HG03196 (cell line): ENCODE results near the gene REPIN1.
A peak's percentile ranks its signal among the peaks of the same experiment; 100 is the strongest.

Source experiments
- ATAC-seq: cut with Tn5 transposase; IDR thresholded peaks from one replicate; pipeline ENCODE4 v1.9.1; 2021; ENCODE audit not compliant: unreplicated experiment

Gene REPIN1

DNA sequence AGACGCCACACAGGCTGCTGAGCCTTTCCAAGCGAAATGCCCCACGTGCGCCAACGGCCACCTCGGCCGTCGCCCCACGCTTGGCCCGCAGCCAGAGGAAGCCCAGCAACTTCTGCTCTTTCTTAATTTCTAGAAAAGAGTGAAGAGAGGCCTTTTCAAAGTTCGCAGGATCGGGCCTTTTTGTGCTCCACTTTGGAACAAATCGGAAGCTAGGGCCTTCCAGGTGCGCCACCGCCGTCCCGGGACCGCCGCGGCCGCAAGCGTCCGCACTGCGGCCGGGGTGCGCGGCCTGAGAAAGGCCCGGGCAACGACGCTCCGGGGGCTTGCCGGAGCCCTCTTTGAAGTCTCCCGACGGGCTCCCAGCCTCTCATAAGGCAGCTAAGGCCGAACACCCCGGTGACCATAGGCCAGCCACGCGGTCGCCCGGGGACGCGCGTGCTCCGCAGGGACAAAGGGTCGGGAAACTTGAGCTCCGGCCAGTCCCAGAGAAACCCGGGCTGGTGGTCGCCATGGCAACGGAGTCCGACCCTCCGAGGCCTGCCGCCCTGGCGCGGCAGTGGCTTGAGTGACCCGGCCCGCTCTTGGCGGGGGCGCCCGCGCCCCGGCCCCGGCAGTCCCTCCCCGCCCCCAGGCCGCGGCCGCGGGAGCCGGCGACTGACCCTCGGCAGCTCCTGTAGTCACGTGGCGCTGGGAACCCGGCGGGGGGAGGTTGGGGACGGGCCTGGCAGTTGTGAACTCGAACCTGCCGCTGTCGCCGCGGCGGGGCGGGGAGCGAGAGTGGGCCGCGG lies at the start of gene REPIN1:
Gene REPIN1, plus strand, starts transcription at position 727 of the 788 bp plus-strand sequence. CDS start 890 bp downstream, outside the sequence.
- peak; percentile 42 for ATAC-seq

- no peak for ATAC-seq
Measured at GRCh38 chr7:150321788-150322113, 46.9 kb upstream of the REPIN1 start.

GRCh38 chr7:150322114-150322832 lies 46.3 kb upstream of the REPIN1 start:
- ATAC-seq: no peak

GRCh38 chr7:150322833-150323681 lies 45.6 kb upstream of the REPIN1 start, which contains the start of the genes ACTR3C and LRRC61:
ACTR3C (minus strand) TSS chr7:150323545; CDS start chr7:150295296, 28,249 bp downstream.
LRRC61 (plus strand) TSS chr7:150323355; CDS start chr7:150336862, 13,507 bp downstream.
- peak; percentile 55 for ATAC-seq

GRCh38 chr7:150323682-150324372 lies 44.8 kb upstream of the REPIN1 start:
- no peak for ATAC-seq

GRCh38 chr7:150324373-150324961 lies 44.2 kb upstream of the REPIN1 start:
- ATAC-seq: no peak

DNA sequence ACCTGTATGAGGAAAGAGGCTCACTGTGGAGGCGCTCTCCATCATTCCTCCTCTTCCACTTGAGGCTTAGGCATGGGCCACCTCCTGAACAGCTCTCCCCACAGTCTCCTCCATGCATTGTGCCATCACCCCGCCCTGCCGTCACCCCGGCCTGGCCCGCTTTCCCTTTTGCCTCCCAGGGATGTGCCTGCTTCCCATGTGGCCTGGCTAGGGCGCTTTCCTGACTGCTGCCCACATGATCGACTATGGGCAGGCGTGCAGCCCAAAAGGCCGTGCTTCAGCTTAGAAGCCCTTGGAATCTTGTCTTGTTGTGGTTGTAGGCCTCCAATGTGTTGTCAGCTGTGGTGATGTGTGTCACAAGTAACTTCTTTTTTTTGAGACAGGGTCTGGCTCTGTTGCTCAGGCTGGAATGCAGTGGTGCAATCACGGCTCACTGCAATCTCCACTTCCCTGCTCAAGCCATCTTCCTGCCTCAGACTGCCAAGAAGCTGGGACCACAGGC lies 43.5 kb upstream of the REPIN1 start:
- ATAC-seq: no peak

- ATAC-seq: no peak
Measured at GRCh38 chr7:150325901-150326300, 42.7 kb upstream of the REPIN1 start.

GRCh38 chr7:150326657-150327268 lies 41.9 kb upstream of the REPIN1 start:
- no peak for ATAC-seq

DNA sequence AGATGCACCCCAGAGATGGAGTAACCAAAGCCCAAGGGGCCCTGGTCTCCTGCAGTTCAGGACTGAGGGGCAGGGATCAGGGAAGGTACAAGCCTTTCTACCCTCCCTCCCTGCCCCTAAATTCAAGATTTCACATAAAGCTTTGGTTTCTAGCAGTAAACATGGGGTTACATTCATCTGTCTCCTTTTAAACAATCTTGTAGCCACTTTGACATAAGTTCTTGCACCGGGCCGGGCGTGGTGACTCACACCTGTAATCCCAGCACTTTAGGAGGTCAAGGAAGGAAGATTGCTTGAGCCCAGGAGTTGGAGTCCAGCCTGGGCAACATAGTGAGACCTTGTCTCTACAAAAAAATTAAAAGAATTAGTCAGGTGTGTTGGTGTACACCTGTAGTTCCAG lies 41.3 kb upstream of the REPIN1 start:
- ATAC-seq: no peak

- ATAC-seq: no peak
Measured at GRCh38 chr7:150329331-150330120, 39.1 kb upstream of the REPIN1 start.

GRCh38 chr7:150330211-150330885 lies 38.3 kb upstream of the REPIN1 start:
- ATAC-seq: no peak

DNA sequence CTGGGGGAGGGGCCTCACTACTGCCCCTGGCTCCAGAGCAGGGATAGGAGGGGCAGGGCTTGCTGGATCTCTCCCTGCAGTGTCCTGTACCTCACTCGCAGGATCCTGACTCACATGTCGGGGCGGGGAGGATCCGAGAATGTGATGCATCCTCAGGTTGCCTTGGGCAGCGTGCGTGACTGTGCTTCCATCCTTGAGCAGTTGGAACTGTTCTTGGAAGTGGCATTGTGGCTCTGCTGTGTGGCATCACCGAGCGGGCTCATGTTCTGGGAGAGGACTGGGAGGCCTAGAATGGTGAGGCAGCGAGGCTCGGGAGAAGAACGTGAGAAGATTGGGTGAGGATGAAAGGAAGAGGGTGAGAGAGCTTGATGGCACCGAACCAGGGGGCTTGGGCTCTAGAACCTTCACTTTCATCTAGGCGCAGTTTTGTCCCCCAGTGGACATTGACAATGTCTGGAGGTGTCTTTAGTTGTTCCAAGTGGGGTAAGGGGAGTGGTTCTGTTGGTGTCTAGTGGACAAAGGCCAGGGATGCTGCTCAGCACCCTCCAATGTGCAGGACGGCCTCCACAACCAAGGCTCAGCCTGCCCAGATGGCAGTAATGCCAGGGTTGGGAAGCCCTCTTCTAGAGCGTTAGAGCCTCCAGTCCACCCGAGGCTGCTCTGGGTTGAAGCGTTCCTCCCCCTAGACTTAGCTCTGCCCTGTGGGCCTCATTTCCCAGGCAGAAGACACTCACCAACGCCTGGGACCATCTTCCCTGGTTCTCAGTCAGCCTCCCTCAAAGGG lies 35.6 kb upstream of the REPIN1 start:
- no peak for ATAC-seq

DNA sequence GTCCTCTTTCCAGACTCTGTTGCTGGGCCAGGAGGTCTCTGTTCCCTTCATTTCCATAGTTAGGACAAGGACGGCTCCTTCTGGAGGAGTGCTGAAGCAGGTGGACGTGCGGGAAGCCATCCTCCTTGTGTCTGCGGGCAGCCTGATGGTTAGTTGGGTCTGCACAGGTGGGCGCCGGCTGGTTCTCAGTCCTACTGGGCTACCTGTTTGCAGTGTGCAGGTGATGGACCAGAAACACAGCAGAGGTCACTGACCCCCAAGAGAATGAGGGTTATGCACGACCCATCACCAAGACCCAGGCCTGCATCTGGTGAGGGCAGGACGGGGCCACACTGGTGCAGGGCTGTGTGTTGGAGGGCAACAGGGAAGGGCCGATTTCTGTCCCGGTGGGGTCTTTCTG lies 35.0 kb upstream of the REPIN1 start:
- ATAC-seq: no peak

DNA sequence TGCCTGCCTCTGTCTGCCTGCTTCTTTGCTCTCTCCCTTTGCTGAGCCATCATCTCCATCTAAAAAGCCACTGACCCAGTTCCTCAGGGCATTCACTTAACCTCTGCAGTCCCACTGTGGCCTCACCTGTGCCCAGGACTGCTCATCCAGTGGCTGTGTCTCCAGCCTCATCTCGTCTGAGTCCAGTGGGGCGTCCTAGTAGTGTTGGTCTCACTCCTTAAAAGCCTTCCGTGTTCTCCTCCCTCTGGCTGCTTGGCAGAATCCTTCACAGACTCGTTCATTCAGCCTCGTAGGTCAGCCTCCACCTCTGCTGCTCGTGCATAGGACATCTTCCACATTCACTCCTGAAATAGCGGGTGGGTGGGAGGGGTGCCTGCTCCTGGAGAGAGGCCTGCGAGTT lies 34.5 kb upstream of the REPIN1 start:
- no peak for ATAC-seq

- no peak for ATAC-seq
Measured at GRCh38 chr7:150335108-150335773, 33.4 kb upstream of the REPIN1 start.

DNA sequence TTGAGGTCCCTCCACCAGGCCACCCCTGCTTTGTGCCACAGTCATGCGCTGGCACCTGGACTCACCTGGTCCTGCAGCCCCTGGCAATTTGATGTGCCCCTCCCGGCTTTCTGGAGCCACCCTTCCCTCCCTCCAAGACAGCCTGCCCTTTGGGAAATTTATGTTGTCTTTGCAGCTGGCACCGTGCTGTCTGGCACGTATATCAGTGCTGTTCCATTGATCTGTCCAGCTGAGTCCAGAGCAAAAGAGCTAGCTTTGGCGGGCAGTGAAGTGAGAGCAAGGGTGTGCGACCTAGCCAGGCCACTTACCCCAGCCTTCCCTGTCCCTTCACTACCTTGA lies 32.9 kb upstream of the REPIN1 start:
- no peak for ATAC-seq
